GM06990 (cell line): Measurements from ENCODE around the gene TNFRSF1B.
A peak's percentile ranks its signal among the peaks of the same experiment; 100 is the strongest.

Experiments
- DNase-seq: peaks from one replicate; pipeline ENCODE4 v3.0.0-alpha.2; 2011; ENCODE audit not compliant: insufficient read length; ENCODE audit errors: extremely low read depth
- H3K27me3 ChIP-seq: replicated peaks from 2 replicates; pipeline ENCODE4 v1.6.0; 2011; ENCODE audit warnings: low read length; ENCODE audit not compliant: control insufficient read depth, insufficient read depth
- H3K36me3 ChIP-seq: 2 replicates; pipeline ENCODE4 v1.5.1; 2011; ENCODE audit warnings: low read length; ENCODE audit not compliant: control insufficient read depth, insufficient read depth
- H3K4me3 ChIP-seq: replicated peaks from 2 replicates; pipeline ENCODE4 v1.5.1; 2011; ENCODE audit warnings: low read depth, mild to moderate bottlenecking, control low read depth, low read length
- TF ChIP-seq, protein P1 (sequence below): IDR thresholded peaks from 2 replicates; pipeline ENCODE4 v1.5.1; 2011; ENCODE audit warnings: low read length, control low read depth, mild to moderate bottlenecking, inconsistent platforms; ENCODE audit not compliant: insufficient read depth, poor library complexity, severe bottlenecking

The TNFRSF1B gene

DNA sequence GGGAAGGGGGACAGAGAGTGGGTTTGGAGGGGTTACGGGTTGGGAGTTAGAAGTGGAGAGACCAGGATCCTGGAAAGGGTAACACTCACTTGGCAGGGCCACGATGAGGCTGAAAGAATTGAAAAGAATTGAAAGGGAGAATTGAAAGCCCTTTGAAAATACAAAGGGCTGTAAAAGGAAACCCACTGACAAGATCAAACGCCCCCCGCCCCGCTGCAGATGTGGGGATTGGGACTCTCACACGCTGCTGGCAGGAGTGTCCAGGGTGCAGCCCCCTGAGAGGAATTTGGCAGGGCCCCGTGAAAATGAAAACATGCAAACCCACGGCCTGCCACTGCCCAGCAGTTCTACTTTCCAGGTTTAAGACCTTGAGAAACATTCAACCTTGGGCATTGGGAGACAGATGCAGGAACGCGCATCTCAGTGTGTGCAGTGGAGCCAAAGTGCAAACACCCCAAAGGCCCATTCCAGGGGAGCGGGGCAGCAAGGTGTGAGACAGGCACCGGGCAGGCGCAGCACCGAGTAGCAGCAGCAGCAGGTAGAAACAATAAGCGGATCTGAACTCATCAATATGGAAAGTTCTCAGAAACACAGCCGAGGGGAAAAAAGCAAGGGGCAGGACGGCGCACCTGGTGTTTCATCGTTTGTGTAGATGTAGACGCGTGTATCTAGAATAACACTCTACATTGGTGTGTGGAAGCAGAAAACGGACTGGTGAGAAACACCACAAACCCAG lies 8.3 kb upstream of the TNFRSF1B start:
- no peak for DNase-seq
- H3K36me3 ChIP-seq = no peaks in the 10 kb centered on the region
- H3K27me3 ChIP-seq = no peaks in the 10 kb centered on the region
- no peak overlapping the region; the same call in 1 of the 2 replicates for H3K4me3 ChIP-seq
- TF ChIP-seq, protein P1, sequence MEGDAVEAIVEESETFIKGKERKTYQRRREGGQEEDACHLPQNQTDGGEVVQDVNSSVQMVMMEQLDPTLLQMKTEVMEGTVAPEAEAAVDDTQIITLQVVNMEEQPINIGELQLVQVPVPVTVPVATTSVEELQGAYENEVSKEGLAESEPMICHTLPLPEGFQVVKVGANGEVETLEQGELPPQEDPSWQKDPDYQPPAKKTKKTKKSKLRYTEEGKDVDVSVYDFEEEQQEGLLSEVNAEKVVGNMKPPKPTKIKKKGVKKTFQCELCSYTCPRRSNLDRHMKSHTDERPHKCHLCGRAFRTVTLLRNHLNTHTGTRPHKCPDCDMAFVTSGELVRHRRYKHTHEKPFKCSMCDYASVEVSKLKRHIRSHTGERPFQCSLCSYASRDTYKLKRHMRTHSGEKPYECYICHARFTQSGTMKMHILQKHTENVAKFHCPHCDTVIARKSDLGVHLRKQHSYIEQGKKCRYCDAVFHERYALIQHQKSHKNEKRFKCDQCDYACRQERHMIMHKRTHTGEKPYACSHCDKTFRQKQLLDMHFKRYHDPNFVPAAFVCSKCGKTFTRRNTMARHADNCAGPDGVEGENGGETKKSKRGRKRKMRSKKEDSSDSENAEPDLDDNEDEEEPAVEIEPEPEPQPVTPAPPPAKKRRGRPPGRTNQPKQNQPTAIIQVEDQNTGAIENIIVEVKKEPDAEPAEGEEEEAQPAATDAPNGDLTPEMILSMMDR = no peak

DNA sequence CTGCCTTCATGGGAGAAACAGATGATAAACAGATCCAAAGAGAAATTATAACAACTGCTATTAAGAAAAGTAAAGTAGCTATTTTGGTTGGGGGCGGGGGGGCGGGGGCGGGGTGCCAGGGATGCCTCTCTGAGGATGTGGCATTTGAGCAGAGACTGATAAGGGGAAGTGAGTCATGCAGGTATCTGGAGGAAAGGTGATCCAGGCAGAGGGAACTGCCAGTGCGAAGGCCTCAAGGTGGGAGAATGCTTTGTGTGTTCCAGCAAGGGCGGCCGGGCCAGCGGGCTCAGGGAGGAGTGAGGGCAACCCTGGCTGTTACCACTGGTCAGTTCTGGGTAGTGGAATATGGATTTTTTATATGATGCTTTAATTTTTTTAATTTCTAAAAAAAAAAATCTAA lies 7.0 kb upstream of the TNFRSF1B start:
- Histone ChIP-seq H3K27me3 (no peaks in the 10 kb centered on the region), H3K4me3 (no peak overlapping the region), H3K36me3 (no peaks in the 10 kb centered on the region)
- DNase-seq = no peak
- TF ChIP-seq, protein P1 = no peak

- TF ChIP-seq, protein P1 = no peak
- DNase-seq = no peak
Measured at GRCh38 chr1:12161324-12161661, 5.5 kb upstream of the TNFRSF1B start.

DNA sequence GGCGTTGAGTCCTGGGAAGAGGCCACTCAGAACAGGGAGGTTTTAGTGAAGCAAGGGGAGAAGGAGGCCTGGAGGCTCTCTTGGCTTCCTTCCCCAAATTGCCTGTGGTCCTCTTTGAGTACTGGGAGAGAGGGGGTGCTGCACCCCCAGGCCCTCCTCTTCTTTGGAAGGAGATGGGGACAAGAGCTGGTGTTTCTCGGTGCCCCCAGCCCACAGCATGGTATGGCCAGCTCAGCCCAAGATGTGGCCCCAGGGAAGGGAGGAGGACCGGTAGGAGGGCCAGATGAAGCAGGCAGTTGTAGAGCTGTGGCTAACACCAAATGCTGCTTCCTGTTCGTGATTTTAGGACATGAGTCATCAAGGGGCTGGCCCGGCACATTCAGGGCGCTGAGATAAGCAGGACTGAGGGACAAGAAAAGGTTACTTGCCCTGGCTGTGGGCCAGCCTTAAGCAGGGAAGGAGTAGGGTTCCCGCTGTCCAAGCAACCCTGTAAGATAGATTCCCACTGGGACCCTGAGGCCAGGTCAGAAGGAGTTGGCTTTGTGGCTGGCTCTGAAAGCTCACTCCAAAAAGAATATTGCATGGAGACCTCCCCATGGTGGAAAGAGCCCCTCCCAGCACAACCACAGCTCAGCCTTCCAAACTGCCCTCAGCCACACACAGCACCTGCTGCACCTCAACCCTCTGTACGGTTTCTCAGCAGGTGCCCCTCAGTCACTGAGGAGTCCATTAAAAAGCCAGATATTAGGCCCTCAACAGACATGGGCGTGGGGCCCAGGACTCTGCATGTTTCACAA lies 4.9 kb upstream of the TNFRSF1B start:
- DNase-seq = peak; percentile 78
- Histone ChIP-seq H3K36me3 (no peaks in the 10 kb centered on the region), H3K4me3 (no peak overlapping the region), H3K27me3 (no peaks in the 10 kb centered on the region)
- TF ChIP-seq, protein P1 = no peak

More at GRCh38 chr1:12161324-12161661, 5.5 kb upstream of the TNFRSF1B start:
- H3K36me3 ChIP-seq = no peaks in the 10 kb centered on the region
- no peaks in the 10 kb centered on the region for H3K27me3 ChIP-seq
- H3K4me3 ChIP-seq = no peak overlapping the region

- no peak for DNase-seq
- Histone ChIP-seq H3K27me3 (no peaks in the 10 kb centered on the region), H3K36me3 (no peaks in the 10 kb centered on the region), H3K4me3 (no peak overlapping the region)
- TF ChIP-seq, protein P1 = no peak
Measured at GRCh38 chr1:12162459-12163137, 4.2 kb upstream of the TNFRSF1B start.
